OCI-M2 (cell line): Measurements from ENCODE around the gene EGR2.

Experiments used
- DNase-seq: peaks from one replicate; lab custom pipeline; 2025; ENCODE audit not compliant: unreplicated experiment; lab: John Stamatoyannopoulos, UW

The EGR2 gene

GRCh38 chr10:62818426-62819011 is 2.4 kb upstream of the EGR2 start:
- DNase-seq: no peak

- DNase-seq: no peak
These were observed 1.7 kb upstream of the EGR2 start for GRCh38 chr10:62817766-62818425.

- no peak for DNase-seq
These were observed 1.1 kb upstream of the EGR2 start for GRCh38 chr10:62817121-62817765.

GRCh38 chr10:62816076-62816330 is 163 bp downstream of the EGR2 start:
- no peak for DNase-seq

- DNase-seq: no peak
These were observed 638 bp downstream of the EGR2 start for GRCh38 chr10:62815381-62816075.

GRCh38 chr10:62814756-62815380 is 1.3 kb downstream of the EGR2 start:
- no peak for DNase-seq

- no peak for DNase-seq
These were observed 2.2 kb downstream of the EGR2 start for GRCh38 chr10:62813981-62814380.

- no peak for DNase-seq
These were observed 2.7 kb downstream of the EGR2 start for GRCh38 chr10:62813453-62813852.

GRCh38 chr10:62812672-62813439 is 3.3 kb downstream of the EGR2 start:
- DNase-seq: no peak

GRCh38 chr10:62811159-62811875 is 4.8 kb downstream of the EGR2 start:
- no peak for DNase-seq

- DNase-seq: no peak
These were observed 5.8 kb downstream of the EGR2 start for GRCh38 chr10:62810156-62810902.

GRCh38 chr10:62806251-62806650 is 9.9 kb downstream of the EGR2 start:
- DNase-seq: no peak

- no peak for DNase-seq
These were observed 10.7 kb downstream of the EGR2 start for GRCh38 chr10:62805231-62806099.

GRCh38 chr10:62804356-62805230 is 11.6 kb downstream of the EGR2 start, which contains the start of gene ADO:
ADO (plus strand) TSS chr10:62804720; CDS start chr10:62805060, 340 bp downstream.
- no peak for DNase-seq

GRCh38 chr10:62803724-62804355 is 12.3 kb downstream of the EGR2 start:
- DNase-seq: no peak

- no peak for DNase-seq
These were observed 14.3 kb downstream of the EGR2 start for GRCh38 chr10:62801871-62802270.

- no peak for DNase-seq
These were observed 19.3 kb downstream of the EGR2 start for GRCh38 chr10:62796896-62797295.
